MCF 10A (cell line): ENCODE results near the gene DBF4B. TPM values are rescaled to one million over a fixed set of nuclear protein-coding genes. Genes with fewer than 3 reads are reported as not detected.
A peak's percentile ranks its signal among the peaks of the same experiment; 100 is the strongest.

Source experiments
- Bru-seq: library from RNA; stranded (reverse); fragments of 400-500 nt; gene quantifications from one replicate; lab custom pipeline; 2021; lab: Mats Ljungman, UMichigan
- BruChase-seq, 2 experiments: library from RNA; stranded (reverse); fragments of 400-500 nt; gene quantifications; one replicate each; lab custom pipeline; 2021; lab: Mats Ljungman, UMichigan
- BruUV-seq: library from RNA; stranded (reverse); fragments of 400-500 nt; replicated peaks from 2 replicates; lab custom pipeline; 2021; lab: Mats Ljungman, UMichigan
- CTCF ChIA-PET: fragments of 300-600 bp; sonication (Branson Sonifier 250); formaldehyde crosslinking; extraction: SDS; loops from one replicate; lab custom pipeline; 2021; ENCODE audit warnings: antibody characterized with exemption, inconsistent platforms; lab: Yijun Ruan, JAX
- POLR2A ChIA-PET: fragments of 300-600, 350-650 bp; sonication (Branson Sonifier 250); formaldehyde crosslinking; extraction: SDS; loops from one replicate; lab custom pipeline; 2020; ENCODE audit warnings: antibody characterized with exemption, inconsistent platforms; lab: Yijun Ruan, JAX
- DNase-seq: peaks from one replicate; pipeline ENCODE4 v3.0.0-alpha.2; 2018; ENCODE audit not compliant: unreplicated experiment
- H3K27ac Mint-ChIP-seq: one replicate; pipeline ENCODE4 v1.8.0; 2022; ENCODE audit warnings: mild to moderate bottlenecking, low read depth, mixed read lengths; ENCODE audit not compliant: unreplicated experiment
- H3K27me3 Mint-ChIP-seq: one replicate; pipeline ENCODE4 v1.8.0; 2022; ENCODE audit warnings: mixed read lengths; ENCODE audit not compliant: insufficient read depth, unreplicated experiment
- H3K36me3 Mint-ChIP-seq: one replicate; pipeline ENCODE4 v1.8.0; 2022; ENCODE audit warnings: mild to moderate bottlenecking, moderate library complexity, mixed read lengths; ENCODE audit not compliant: insufficient read depth, unreplicated experiment
- H3K4me1 Mint-ChIP-seq: one replicate; pipeline ENCODE4 v1.8.0; 2022; ENCODE audit warnings: mixed read lengths; ENCODE audit not compliant: insufficient read depth, unreplicated experiment
- H3K4me3 Mint-ChIP-seq: one replicate; pipeline ENCODE4 v1.8.0; 2022; ENCODE audit warnings: mild to moderate bottlenecking, moderate library complexity, mixed read lengths; ENCODE audit not compliant: unreplicated experiment
- H3K9me3 Mint-ChIP-seq: one replicate; pipeline ENCODE4 v1.8.0; 2022; ENCODE audit warnings: mixed read lengths; ENCODE audit not compliant: unreplicated experiment
- CTCF ChIP-seq: fragments of 200-600 bp; IDR thresholded peaks from one replicate; pipeline ENCODE4 v1.8.0; 2022; ENCODE audit warnings: antibody characterized with exemption, mild to moderate bottlenecking; ENCODE audit not compliant: unreplicated experiment
- intact Hi-C: fragments of 100-400 bp; cut with micrococcal nuclease; formaldehyde crosslinking; loops from 2 replicates; pipeline ENCODE4 v1.14.1; 2022
- long read RNA-seq: library from polyadenylated mRNA; stranded (forward); transcript quantifications from one replicate; pipeline ENCODE4 v2.0.0, GENCODE V29; 2022
- total RNA-seq: library from RNA; stranded (reverse); gene quantifications from 2 replicates; pipeline ENCODE4 v1.2.3, GENCODE V29; 2022

DBF4B gene
- total RNA-seq (13.9 TPM in 2 replicates), Bru-seq, nascent RNA (percentile 53 among the genes with signal in this experiment), BruChase-seq, experiment 1, labeled RNA remaining after a 6-hour chase (percentile 49 among the genes with signal in this experiment), BruChase-seq, experiment 2, labeled RNA remaining after a 2-hour chase (percentile 52 among the genes with signal in this experiment)
- long read RNA-seq, partial matches to known transcripts = 2 of 8 reads
- long read RNA-seq, other reads (novel, unspliced or antisense) = 5 of 8 reads

- no peak within 1 kb of the TSS for H3K4me3 Mint-ChIP-seq
- no peak for TF ChIP-seq CTCF
- DNase-seq = peak; percentile 88
- H3K27me3 Mint-ChIP-seq = no peaks in the 10 kb centered on the region
- H3K9me3 Mint-ChIP-seq = no peaks in the 10 kb centered on the region
- intact Hi-C loops = no loop called here
- H3K36me3 Mint-ChIP-seq = peaks cover 6% of the 10 kb centered on the region
- no peak within 1 kb of the TSS for H3K27ac Mint-ChIP-seq
- peaks cover 5% of the 10 kb centered on the region for H3K4me1 Mint-ChIP-seq
- no TSS peak for BruUV-seq
- ChIA-PET POLR2A (interaction anchor here (0.6 to 3.0 kb wide), 9 partner anchors 16 to 351 kb away, joined by 3 to 53 read pairs (median 3); partner anchors contain the start of genes CCDC43, EFTUD2 and GPATCH8), CTCF (interaction anchor here (0.5 to 2.8 kb wide), 3 partner anchors 18 to 234 kb away, joined by 3 to 15 read pairs (median 3); partner anchors contain the start of gene CCDC43)
Measured at GRCh38 chr17:44708401-44709263, at the start of gene DBF4B. DBF4B (plus strand) TSS chr17:44708665; CDS start chr17:44708821, 156 bp downstream.

- Mint-ChIP-seq H3K4me1 (no peaks in the 10 kb centered on the region), H3K9me3 (no peaks in the 10 kb centered on the region), H3K27ac (no peak overlapping the region), H3K27me3 (no peaks in the 10 kb centered on the region), H3K4me3 (no peak overlapping the region), H3K36me3 (no peaks in the 10 kb centered on the region)
- no peak for TF ChIP-seq CTCF
- no TSS peak for BruUV-seq
- ChIA-PET POLR2A (no interaction called here), CTCF (interaction anchor here (0.5 kb wide), 1 partner anchor 297 kb away, joined by 3 read pairs; no protein-coding TSS in a partner anchor)
- no peak for DNase-seq
- intact Hi-C loops = no loop called here
Measured at GRCh38 chr17:44661835-44662234, 46.6 kb upstream of the DBF4B start.

GRCh38 chr17:44663095-44663494 lies 45.4 kb upstream of the DBF4B start:
- no peaks in the 10 kb centered on the region for H3K27me3 Mint-ChIP-seq
- H3K4me3 Mint-ChIP-seq = no peak overlapping the region
- no peak for TF ChIP-seq CTCF
- no peaks in the 10 kb centered on the region for H3K9me3 Mint-ChIP-seq
- CTCF ChIA-PET = interaction anchor here (0.6 kb wide), 1 partner anchor 821 kb away, joined by 3 read pairs; no protein-coding TSS in a partner anchor
- no TSS peak for BruUV-seq
- no peaks in the 10 kb centered on the region for H3K4me1 Mint-ChIP-seq
- POLR2A ChIA-PET = interaction anchor here (0.9 kb wide), 1 partner anchor 184 kb away, joined by 3 read pairs; no protein-coding TSS in a partner anchor
- H3K36me3 Mint-ChIP-seq = no peaks in the 10 kb centered on the region
- DNase-seq = no peak
- intact Hi-C loops = no loop called here
- H3K27ac Mint-ChIP-seq = no peak overlapping the region

- no peak overlapping the region for H3K27ac Mint-ChIP-seq
- no peaks in the 10 kb centered on the region for H3K36me3 Mint-ChIP-seq
- no peak for DNase-seq
- POLR2A ChIA-PET = interaction anchor here (1.1 kb wide), 1 partner anchor 19 kb away, joined by 3 read pairs; no protein-coding TSS in a partner anchor
- TF ChIP-seq CTCF = no peak
- CTCF ChIA-PET = no interaction called here
- intact Hi-C loops = no loop called here
- H3K9me3 Mint-ChIP-seq = no peaks in the 10 kb centered on the region
- H3K27me3 Mint-ChIP-seq = no peaks in the 10 kb centered on the region
- no peaks in the 10 kb centered on the region for H3K4me1 Mint-ChIP-seq
- no TSS peak for BruUV-seq
- H3K4me3 Mint-ChIP-seq = no peak overlapping the region
Measured at GRCh38 chr17:44664867-44665266, 43.6 kb upstream of the DBF4B start.
